Stomach (tissue), 9 donors: Measurements from ENCODE around the gene FBXL19. TPM values are rescaled to one million over a fixed set of nuclear protein-coding genes. Genes with fewer than 3 reads are reported as not detected.
"Not testable (repeated sequence)": the region's sequence is repeated elsewhere in the genome, so short reads cannot be mapped to it uniquely, and the experiment has no call there.

Experiments
- DNase-seq, 2 donors: peaks; one replicate each; pipeline versions ENCODE4 v3.0.0 to v3.0.0-alpha.2; 2013 to 2019
- H3K27ac ChIP-seq, 5 donors: fragments of 200-600 bp in 4 of 5; sonication (generic) in 4 of 5; one replicate each; pipeline ENCODE4 v1.5.1; 2013 to 2019; ENCODE audit warnings: mild to moderate bottlenecking in 1 of 5, moderate library complexity in 1 of 5
- H3K27me3 ChIP-seq, 3 donors: fragments of 200-600 bp; sonication (generic); one replicate each; pipeline ENCODE4 v1.5.1; 2017 to 2019; ENCODE audit warnings: mixed run types in 1 of 3
- H3K36me3 ChIP-seq, 4 donors: fragments of 200-600 bp; sonication (generic); 1 replicate in 3 of 4; 2 replicates in 1 of 4; pipeline ENCODE4 v1.5.1; 2016 to 2019
- H3K4me1 ChIP-seq, 4 donors: fragments of 200-600 bp; sonication (generic); one replicate each; pipeline ENCODE4 v1.5.1; 2016 to 2019
- H3K4me3 ChIP-seq, 4 donors: fragments of 200-600 bp; sonication (generic) in 3 of 4; one replicate each; pipeline ENCODE4 v1.5.1; 2016 to 2019; ENCODE audit warnings: mild to moderate bottlenecking in 1 of 4
- H3K9me3 ChIP-seq, 4 donors: fragments of 200-600 bp; sonication (generic); one replicate each; pipeline ENCODE4 v1.5.1; 2016 to 2019
- CTCF ChIP-seq, 7 experiments: fragments of 450-650 bp in 4 of 7; fragments of 200-600 bp in 3 of 7; sonication (generic) in 3 of 7; IDR thresholded peaks; one replicate each; pipeline ENCODE4 v1.5.1; 2016 to 2019; ENCODE audit warnings: antibody characterized with exemption in 7 of 7, control low read depth in 2 of 7, mild to moderate bottlenecking in 1 of 7
- EP300 ChIP-seq: sonication (generic); formaldehyde crosslinking; IDR thresholded peaks from one replicate; pipeline ENCODE4 v1.6.1; 2017; ENCODE audit warnings: antibody characterized with exemption
- POLR2A ChIP-seq, 4 donors: fragments of 450-650 bp; IDR thresholded peaks; one replicate each; pipeline ENCODE4 v1.6.1; 2016; ENCODE audit warnings: antibody characterized with exemption in 4 of 4, control low read depth in 2 of 4, mild to moderate bottlenecking in 1 of 4, moderate library complexity in 1 of 4
- POLR2AphosphoS5 ChIP-seq, 3 donors: sonication (generic); formaldehyde crosslinking; IDR thresholded peaks; one replicate each; pipeline ENCODE4 v1.6.1; 2016; ENCODE audit warnings: antibody characterized with exemption in 3 of 3
- WGBS, 5 donors: extraction: QIAGEN DNeasy Blood & Tissue Kit in 3 of 5; methylation state at CpG; one replicate each; pipeline versions ENCODE4 v1.1.5 to v1.1.7; 2013 to 2018; 5-methylcytosine and 5-hydroxymethylcytosine counted together
- intact Hi-C: fragments of 100-400 bp; cut with DNase I; formaldehyde crosslinking; loops from one replicate; pipeline ENCODE4 v1.15.1; 2023; ENCODE audit warnings: low total_unique reads
- polyA plus RNA-seq, 3 donors: library from polyadenylated mRNA; stranded (reverse); fragments of 200-250 nt; gene quantifications; one replicate each; pipeline ENCODE4 v1.2.3, GENCODE V29; 2013
- total RNA-seq, 5 donors: library from RNA; depleted of rRNA; stranded (reverse); fragments of >200 nt; gene quantifications; one replicate each; pipeline versions ENCODE4 v1.1.0 to v1.2.3, GENCODE V29; 2014 to 2016
- donor health status: healthy with polysubstance abuse.
- donor health status: Bipolar disorder and iron deficiency.
- donor health status: healthy.

The FBXL19 gene
- total and polyA plus RNA-seq, 8 donors: 5.8 to 252 (median 9.5) TPM

- no peak overlapping the region for H3K4me3 ChIP-seq
- peaks cover 0 to 13% (median 2%) of the 10 kb centered on the region in 4 donors for H3K4me1 ChIP-seq
- H3K9me3 ChIP-seq: no peaks in the 10 kb centered on the region
- no peak for DNase-seq
- H3K27me3 ChIP-seq: no peaks in the 10 kb centered on the region
- intact Hi-C loops: no loop called here
- peaks cover 19 to 92% (median 82%) of the 10 kb centered on the region in 4 donors for H3K36me3 ChIP-seq
- H3K27ac ChIP-seq: no peak overlapping the region
- no peak for TF ChIP-seq EP300
- no peak for TF ChIP-seq POLR2AphosphoS5 (IDR thresholded peaks at IDR 0.05)
- no peak for TF ChIP-seq POLR2A (IDR thresholded peaks at IDR 0.05)
- no peak for TF ChIP-seq CTCF (IDR thresholded peaks at IDR 0.05)
- WGBS, 5 donors: 88 to 100% (median 95%) methylated on average over 1 of the region's 1 CpG
These were observed 37.2 kb upstream of the FBXL19 start for GRCh38 chr16:30886145-30886544.

GRCh38 chr16:30887927-30888326 lies 35.4 kb upstream of the FBXL19 start:
- TF ChIP-seq CTCF (IDR thresholded peaks at IDR 0.05): no peak
- no peak for TF ChIP-seq EP300
- no peak for TF ChIP-seq POLR2AphosphoS5 (IDR thresholded peaks at IDR 0.05)
- TF ChIP-seq POLR2A (IDR thresholded peaks at IDR 0.05): no peak
- intact Hi-C loops: no loop called here
- 80 to 92% (median 84%) methylated on average over 9 of the region's 9 CpGs for WGBS, 5 donors
- Histone ChIP-seq H3K4me1 (peaks cover 7 to 13% (median 9%) of the 10 kb centered on the region in 4 donors), H3K36me3 (peaks cover 19 to 86% (median 79%) of the 10 kb centered on the region in 4 donors), H3K4me3 (no peak overlapping the region), H3K27me3 (no peaks in the 10 kb centered on the region), H3K27ac (no peak overlapping the region), H3K9me3 (no peaks in the 10 kb centered on the region)
- DNase-seq: no peak

GRCh38 chr16:30888856-30889499 lies 34.4 kb upstream of the FBXL19 start:
- H3K4me3 ChIP-seq: no peak overlapping the region
- DNase-seq: no peak
- TF ChIP-seq POLR2AphosphoS5 (IDR thresholded peaks at IDR 0.05) (no peak), EP300 (no peak), CTCF (IDR thresholded peaks at IDR 0.05) (no peak), POLR2A (IDR thresholded peaks at IDR 0.05) (no peak)
- 86 to 93% (median 89%) methylated on average over 6 to 8 of the region's 8 CpGs for WGBS, 5 donors
- no peak overlapping the region for H3K27ac ChIP-seq
- H3K27me3 ChIP-seq: no peaks in the 10 kb centered on the region
- no peaks in the 10 kb centered on the region for H3K9me3 ChIP-seq
- intact Hi-C loops: no loop called here
- peaks cover 19 to 79% (median 75%) of the 10 kb centered on the region in 4 donors for H3K36me3 ChIP-seq
- H3K4me1 ChIP-seq: peaks cover 11 to 20% (median 16%) of the 10 kb centered on the region in 4 donors

GRCh38 chr16:30889721-30890120 lies 33.7 kb upstream of the FBXL19 start:
- intact Hi-C loops: loop anchor here (10.0 kb wide), 1 partner anchor 45 kb away; no protein-coding TSS in a partner anchor
- Histone ChIP-seq H3K27me3 (no peaks in the 10 kb centered on the region), H3K4me1 (peaks cover 17 to 26% (median 23%) of the 10 kb centered on the region in 4 donors), H3K9me3 (no peaks in the 10 kb centered on the region), H3K27ac (no peak overlapping the region), H3K36me3 (peaks cover 19 to 71% (median 69%) of the 10 kb centered on the region in 4 donors), H3K4me3 (no peak overlapping the region)
- DNase-seq: no peak
- 69 to 88% (median 84%) methylated on average over 5 of the region's 5 CpGs for WGBS, 5 donors
- TF ChIP-seq POLR2AphosphoS5 (IDR thresholded peaks at IDR 0.05): no peak
- no peak for TF ChIP-seq CTCF (IDR thresholded peaks at IDR 0.05)
- no peak for TF ChIP-seq POLR2A (IDR thresholded peaks at IDR 0.05)
- no peak for TF ChIP-seq EP300

GRCh38 chr16:30891043-30891823 lies 32.1 kb upstream of the FBXL19 start:
- WGBS, 5 donors: 90 to 94% (median 93%) methylated on average over 15 of the region's 15 CpGs
- DNase-seq, H3K27ac ChIP-seq, H3K9me3 ChIP-seq, H3K4me3 ChIP-seq, H3K27me3 ChIP-seq: not testable (repeated sequence)
- H3K36me3 ChIP-seq: peaks cover 19 to 56% (median 54%) of the 10 kb centered on the region in 4 donors
- peaks cover 31 to 41% (median 38%) of the 10 kb centered on the region in 4 donors for H3K4me1 ChIP-seq
- intact Hi-C loops: loop anchor here (10.0 kb wide), 1 partner anchor 46 kb away; no protein-coding TSS in a partner anchor
